ENCODE data around the gene CORO1C.

The CORO1C gene

DNA sequence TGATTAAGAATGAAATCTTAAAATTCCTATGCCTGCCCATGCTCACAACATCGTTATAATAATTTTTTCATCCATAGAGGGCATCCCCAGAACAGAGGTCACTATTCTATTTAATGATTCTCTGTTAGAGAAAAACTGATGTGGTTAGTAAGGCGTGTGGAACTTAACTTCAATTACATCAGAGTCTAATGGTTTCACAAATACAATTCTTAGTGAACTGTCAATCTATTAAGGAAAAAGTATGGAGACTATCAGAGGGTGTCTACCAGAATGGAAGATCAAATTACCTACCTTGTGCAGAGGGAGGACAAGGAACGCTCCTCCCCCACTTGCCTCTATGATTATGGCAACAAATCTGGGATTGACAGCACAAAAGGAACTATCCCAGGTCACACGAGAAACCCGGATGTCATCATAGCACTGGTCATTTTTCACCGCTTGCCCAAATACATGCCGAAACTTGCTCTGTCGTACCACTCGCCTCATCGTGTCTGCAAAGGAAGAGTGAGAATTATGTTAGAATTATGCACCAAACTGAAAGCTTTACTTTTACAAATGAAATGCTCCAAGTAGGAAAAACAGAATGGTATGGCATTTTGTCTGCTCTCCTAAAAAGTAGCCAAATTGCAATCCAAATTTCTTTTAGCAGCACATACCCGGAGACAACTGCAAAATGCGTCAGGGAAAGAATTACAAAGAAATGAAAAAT is 30.3 kb downstream of the CORO1C start:
- no peak for TF ChIP-seq GATA2 (IDR thresholded peaks at IDR 0.05; ENCODE audit: low read depth, low read length)
- no peak for TF ChIP-seq GATA3 (IDR thresholded peaks at IDR 0.05; ENCODE audit: low read depth, low read length)

DNA sequence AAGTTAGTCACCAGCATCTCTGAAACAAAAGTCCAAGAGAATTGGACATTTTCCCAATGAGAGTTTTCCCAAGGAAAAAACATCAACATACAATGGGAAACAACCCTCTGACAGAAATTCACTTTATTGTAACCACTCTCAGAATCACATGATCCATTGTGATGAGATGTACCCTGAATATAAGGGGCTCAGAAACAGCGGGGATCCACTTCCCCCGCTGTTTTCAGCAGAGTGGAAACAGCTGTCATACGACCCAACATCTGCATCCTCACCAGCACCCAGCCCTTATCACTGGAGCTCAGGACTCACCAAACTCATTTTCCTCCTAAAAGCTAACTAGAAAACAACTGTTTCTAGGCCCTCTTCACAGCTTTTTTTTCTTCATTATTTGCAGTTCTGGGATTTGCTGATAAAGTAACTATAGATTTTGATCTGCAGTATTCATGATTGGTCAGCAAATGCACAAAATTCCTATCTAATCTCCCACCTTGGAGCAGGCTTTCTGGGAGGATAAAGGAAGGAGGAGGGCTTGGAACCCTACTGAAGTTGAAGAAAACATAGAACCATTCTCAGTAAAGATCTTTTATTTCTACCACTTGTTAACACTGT is 31.3 kb downstream of the CORO1C start:
- no peak for TF ChIP-seq GATA3 (IDR thresholded peaks at IDR 0.05; ENCODE audit: low read depth, low read length)
- no peak for TF ChIP-seq GATA2 (IDR thresholded peaks at IDR 0.05; ENCODE audit: low read depth, low read length)

DNA sequence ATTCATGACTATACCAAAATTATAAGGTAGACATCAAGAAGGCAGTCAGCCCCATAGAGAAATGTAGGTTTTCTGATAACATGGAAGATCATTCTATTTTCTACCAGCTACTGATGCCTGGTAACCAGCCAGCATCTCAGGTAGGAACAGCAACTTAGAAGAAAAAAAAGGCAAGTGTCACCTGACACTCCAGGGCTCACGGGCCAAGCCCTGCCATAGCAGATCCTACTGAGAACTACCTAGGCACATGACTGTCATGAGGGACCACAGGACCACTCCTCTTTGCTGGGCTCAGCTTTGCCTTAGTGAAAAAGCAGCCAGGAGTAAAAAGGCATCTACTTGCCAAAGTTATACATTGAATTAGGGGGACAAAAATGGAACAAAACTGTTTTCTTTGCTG is 33.4 kb downstream of the CORO1C start:
- no peak for TF ChIP-seq GATA3 (IDR thresholded peaks at IDR 0.05; ENCODE audit: low read depth, low read length)
- TF ChIP-seq GATA2 (IDR thresholded peaks at IDR 0.05; ENCODE audit: low read depth, low read length) = no peak

DNA sequence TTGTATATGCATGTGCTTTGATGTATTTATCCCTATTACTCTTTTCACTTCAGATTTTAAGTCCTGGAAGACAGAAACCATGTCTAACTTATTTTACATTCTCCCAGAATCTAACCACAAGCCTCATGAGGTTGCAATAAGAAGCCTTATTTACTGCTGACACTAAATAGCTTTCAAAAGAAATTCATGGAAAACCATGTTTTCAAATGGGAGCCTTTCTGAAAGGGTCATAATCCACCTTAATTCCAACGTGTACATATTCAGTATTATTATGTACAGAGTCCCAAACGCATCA is 34.4 kb downstream of the CORO1C start:
- TF ChIP-seq GATA2 (IDR thresholded peaks at IDR 0.05; ENCODE audit: low read depth, low read length) (no peak), GATA3 (IDR thresholded peaks at IDR 0.05; ENCODE audit: low read depth, low read length) (no peak)

DNA sequence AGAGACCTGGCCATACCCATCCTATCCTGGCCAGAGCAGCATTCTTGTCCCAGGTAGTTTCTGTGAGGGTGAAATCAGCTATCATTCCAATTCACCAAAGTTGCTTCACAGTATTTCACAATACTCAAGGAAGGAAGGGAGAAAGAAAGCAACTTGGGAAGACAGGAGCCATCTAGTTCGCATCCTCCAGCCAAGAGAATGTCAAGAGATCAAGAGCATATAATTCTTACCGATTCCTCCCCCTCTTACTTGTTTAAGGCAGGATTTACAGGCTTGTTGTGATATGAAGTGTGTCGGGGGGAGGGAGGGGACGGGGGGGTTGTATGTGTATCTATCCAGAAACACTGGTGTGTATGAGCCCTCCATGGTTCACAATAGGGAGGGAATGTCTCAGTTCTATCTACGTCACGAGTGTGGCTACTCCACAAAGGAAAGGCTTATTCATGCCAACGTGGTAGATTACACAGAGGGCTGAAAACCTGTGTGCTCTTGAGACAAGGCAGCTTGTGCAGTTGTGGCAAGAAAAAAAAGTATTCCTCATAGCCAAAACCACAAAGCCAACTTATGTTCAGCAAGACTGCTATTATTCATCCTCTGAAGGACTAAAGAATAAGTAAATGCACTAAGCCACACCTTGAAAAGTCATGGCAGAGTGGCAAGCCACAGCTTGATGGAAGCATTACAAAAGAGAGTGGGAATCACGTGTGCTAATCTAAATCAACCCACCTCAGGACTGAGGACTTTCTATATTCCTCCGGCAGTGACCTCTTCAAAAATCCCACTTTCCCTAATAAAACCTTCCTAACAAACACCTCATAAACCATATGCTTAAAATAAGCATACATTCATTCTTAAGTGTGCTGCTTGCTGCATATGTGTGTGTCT is 35.0 kb downstream of the CORO1C start:
- TF ChIP-seq GATA2 (IDR thresholded peaks at IDR 0.05; ENCODE audit: low read depth, low read length) = no peak
- TF ChIP-seq GATA3 (IDR thresholded peaks at IDR 0.05; ENCODE audit: low read depth, low read length) = no peak

DNA sequence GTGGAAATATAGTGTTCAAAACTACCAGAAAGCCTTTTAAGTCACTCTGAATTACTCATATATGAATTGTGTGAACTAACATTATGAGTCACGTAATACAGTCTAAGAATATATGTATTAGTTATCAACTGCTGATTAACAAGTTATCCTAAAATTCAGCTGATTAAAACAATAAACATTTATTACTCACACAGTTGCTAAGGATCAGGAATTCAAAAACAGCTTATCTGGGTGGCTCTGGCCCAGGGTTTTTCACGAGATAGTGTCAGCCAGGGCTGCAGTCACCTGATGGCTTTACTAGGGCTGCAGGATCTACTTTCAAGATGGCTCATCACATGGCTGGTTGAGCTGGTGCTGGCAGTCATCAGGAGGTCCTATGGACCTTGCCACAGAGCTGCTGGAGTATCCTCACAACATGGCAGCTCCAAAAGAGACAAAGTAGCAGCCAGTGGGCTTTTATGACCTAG is 36.5 kb downstream of the CORO1C start:
- TF ChIP-seq GATA2 (IDR thresholded peaks at IDR 0.05; ENCODE audit: low read depth, low read length) (no peak), GATA3 (IDR thresholded peaks at IDR 0.05; ENCODE audit: low read depth, low read length) (no peak)

DNA sequence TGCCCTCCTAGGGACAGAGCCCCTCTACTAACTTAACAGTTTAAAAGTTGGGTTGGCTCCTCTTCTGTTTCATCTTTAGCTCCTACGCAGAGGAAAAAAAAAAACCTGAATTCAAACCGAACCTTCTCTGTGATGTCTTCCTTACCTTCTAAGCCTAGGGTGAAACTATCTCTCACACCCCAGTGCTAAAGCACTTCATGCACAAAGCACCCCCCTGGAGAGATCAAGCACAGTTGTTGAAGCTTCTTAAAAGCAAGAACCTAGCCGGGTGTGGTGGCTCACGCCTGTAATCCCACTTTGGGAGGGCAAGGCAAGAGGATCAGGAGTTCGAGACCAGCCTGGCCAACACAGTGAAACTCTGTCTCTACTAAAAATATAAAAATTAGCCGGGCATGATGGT is 37.6 kb downstream of the CORO1C start:
- TF ChIP-seq GATA3 (IDR thresholded peaks at IDR 0.05; ENCODE audit: low read depth, low read length) (no peak), GATA2 (IDR thresholded peaks at IDR 0.05; ENCODE audit: low read depth, low read length) (no peak)

DNA sequence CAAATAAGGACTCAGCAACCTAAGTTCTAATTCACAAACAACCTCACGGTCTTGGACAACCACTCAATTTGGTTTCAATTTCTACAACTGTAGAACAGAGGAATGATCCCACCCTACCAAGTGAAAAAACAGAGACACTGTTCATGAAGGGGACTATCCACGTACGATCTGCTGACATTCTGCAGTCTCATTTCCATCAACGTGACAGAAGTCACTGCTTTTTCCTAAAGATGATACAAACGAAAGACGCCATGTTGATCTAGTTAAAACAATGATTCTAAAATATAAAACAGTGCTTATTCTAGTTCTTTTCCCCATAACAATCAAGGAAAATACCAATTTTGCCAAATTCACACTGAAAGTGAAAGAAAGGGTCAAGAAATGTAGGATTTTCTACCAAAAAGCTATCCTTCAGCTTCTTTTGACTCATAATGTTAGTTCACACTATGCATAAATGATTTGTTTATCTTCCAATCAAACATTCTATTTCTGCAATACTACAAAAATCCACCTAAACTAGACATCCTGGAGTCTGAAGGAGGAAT is 38.1 kb downstream of the CORO1C start:
- no peak for TF ChIP-seq GATA3 (IDR thresholded peaks at IDR 0.05; ENCODE audit: low read depth, low read length)
- TF ChIP-seq GATA2 (IDR thresholded peaks at IDR 0.05; ENCODE audit: low read depth, low read length) = no peak

DNA sequence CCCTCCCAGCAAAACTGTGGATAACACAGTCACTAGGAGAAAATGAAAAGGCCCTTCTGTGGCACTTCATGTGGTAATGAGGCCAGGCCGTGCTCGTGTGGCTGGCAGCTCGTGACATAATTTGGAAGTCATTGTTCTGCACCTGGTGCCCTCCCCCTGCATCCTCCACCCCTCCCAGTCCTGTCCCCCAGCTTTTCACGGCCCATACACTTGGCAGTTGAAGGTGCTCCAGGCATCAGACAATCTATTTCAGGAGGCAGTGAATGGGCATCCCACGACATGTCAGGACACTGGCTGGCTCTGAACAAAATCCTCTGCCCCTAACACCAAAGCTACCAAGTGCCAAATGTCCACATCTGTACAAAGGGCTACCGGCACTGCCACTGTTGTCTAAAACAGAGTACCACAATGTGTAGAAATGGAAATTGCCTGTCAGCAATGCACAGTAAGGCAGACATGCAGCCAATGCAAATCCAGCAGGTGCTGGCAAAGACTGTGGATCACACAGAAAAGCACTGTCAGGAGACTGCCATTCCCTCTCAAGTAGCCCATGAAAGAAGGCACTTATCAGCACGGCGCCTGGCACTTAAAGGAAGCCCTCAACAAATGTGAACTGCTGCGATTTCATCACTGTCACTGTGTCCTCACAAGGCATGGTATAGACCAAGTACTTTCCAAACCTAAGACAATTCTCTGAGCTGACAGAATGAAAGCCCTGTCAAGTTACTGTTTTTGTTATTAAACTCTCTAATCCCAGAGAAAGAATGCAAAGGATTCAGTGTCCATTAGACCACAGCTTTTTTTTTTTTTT is 39.1 kb downstream of the CORO1C start:
- TF ChIP-seq GATA3 (IDR thresholded peaks at IDR 0.05; ENCODE audit: low read depth, low read length) = no peak
- no peak for TF ChIP-seq GATA2 (IDR thresholded peaks at IDR 0.05; ENCODE audit: low read depth, low read length)

DNA sequence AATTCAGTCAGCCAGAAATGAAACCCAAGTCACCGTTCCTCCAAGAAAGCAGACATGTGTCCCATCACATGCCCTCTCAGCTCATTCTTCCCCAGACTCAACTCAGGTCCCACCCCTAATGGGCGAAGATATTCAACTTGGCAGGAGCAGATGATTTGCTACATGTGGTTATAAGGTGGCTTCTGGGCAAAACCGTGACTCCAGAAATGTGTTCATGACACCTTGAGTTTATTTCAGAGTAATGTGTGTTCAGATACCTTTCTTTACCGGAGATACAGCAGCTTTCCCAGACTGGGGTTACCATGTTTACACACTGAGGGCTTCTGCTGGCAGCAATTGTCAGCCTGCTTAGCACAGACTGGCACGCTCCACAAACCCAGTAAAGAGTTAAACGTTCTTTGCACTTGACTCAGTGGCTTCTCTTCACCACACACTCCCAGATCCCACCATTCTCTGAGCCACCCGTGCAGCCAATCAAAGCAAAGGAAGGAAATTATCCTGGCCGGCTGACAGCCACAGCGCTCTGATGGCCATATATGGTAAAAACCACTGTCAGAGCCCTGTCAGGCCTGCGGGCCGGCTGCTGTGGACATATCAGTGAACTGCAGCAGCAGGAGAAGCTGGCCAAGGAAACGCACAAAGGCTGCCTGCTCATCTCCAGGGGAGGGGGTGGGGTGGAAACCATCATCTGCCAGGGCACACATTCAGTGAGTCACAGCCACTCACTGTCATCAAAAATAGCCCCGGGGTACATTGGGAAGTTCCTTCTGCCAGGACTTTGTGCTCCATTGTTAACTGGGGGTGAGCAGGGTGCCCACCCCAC is 39.9 kb downstream of the CORO1C start:
- no peak for TF ChIP-seq GATA2 (IDR thresholded peaks at IDR 0.05; ENCODE audit: low read depth, low read length)
- TF ChIP-seq GATA3 (IDR thresholded peaks at IDR 0.05; ENCODE audit: low read depth, low read length) = no peak

DNA sequence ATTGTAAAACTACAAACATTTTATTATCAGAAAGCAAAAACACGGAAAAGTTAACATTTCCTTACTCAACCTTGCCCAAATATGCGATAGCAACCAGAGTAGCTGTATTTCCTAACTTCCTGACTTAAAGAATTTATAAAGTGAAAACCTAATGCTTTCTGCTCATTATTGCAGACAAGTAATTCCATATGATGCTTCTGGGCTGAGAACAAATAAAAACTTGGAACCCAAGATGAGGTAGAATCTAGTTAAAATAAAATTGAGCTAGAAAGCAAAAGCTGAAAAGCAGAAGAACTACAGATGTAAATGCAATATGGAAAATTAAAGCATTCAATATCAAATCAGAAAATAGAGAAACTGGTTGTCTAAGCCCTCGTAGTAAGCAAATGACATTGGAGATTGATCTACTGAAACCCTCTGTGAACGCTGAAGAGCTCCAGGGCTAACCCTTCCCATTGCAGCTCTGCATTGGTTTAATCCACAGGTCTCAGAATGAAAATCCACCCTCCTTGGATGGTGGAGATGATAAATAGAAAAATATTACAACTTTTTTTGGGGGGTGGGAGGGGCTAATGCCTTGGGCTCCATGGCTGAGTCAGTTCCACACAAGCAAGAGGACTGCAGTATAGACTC is 40.7 kb downstream of the CORO1C start:
- TF ChIP-seq GATA3 (IDR thresholded peaks at IDR 0.05; ENCODE audit: low read depth, low read length) = no peak
- TF ChIP-seq GATA2 (IDR thresholded peaks at IDR 0.05; ENCODE audit: low read depth, low read length) = no peak

DNA sequence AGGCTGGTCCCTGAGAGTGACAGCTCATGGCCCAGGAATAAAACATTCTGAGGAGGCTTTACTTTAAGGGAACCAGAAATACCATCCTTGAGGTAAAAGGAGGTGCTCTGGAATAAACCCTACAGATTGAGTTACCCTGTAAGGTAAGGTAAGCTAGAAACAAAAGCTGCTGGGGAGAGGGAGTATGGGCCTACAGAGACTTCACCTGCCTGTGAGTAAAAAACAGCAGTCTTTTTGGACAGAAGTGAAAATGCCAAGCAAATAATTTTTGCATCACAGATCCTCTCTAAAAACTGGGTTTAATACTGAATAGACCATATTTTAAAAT is 41.2 kb downstream of the CORO1C start:
- TF ChIP-seq GATA2 (IDR thresholded peaks at IDR 0.05; ENCODE audit: low read depth, low read length) (no peak), GATA3 (IDR thresholded peaks at IDR 0.05; ENCODE audit: low read depth, low read length) (no peak)

All from SH-SY5Y (cell line).